A549 (cell line): ENCODE data around the gene PRR5L.

Source experiments
- CBX8 ChIP-seq: fragments of 200-600 bp; sonication (generic); IDR thresholded peaks from 2 replicates; pipeline ENCODE4 v1.6.1; 2016
- CEBPB ChIP-seq, 2 experiments: fragments of >200 bp in 1 of 2; sonication (Bioruptor Twin) in 1 of 2; formaldehyde crosslinking in 1 of 2; IDR thresholded peaks; 2 replicates each; pipeline ENCODE4 v1.6.1; 2012 to 2016
- HOXA7 ChIP-seq: fragments of 250-450 bp; sonication (Bioruptor Pico); IDR thresholded peaks from 2 replicates; pipeline ENCODE4 v1.5.0; 2020; ENCODE audit warnings: mild to moderate bottlenecking, moderate library complexity
- HOXB5 ChIP-seq: fragments of 250-450 bp; sonication (Bioruptor Pico); IDR thresholded peaks from 2 replicates; pipeline ENCODE4 v1.5.0; 2020; ENCODE audit warnings: mild to moderate bottlenecking, moderate library complexity
- MYC ChIP-seq: IDR thresholded peaks from 2 replicates; pipeline ENCODE4 v1.6.1; 2012; ENCODE audit warnings: mild to moderate bottlenecking, inconsistent platforms, low read length, improper control_type of control experiment, borderline replicate concordance
- NFE2L2 ChIP-seq: fragments of 150-350 bp; conservative IDR thresholded peaks from 2 replicates; pipeline ENCODE4 v1.6.1; 2014; ENCODE audit warnings: low read length
- POLR2A ChIP-seq: IDR thresholded peaks from 2 replicates; pipeline ENCODE4 v1.6.1; 2012; ENCODE audit warnings: mild to moderate bottlenecking, low read length
- RARB ChIP-seq: fragments of 250-450 bp; sonication (Bioruptor Pico); IDR thresholded peaks from 2 replicates; pipeline ENCODE4 v1.8.0; 2021; ENCODE audit warnings: mild to moderate bottlenecking, moderate library complexity
- RCOR1 ChIP-seq: fragments of 150-350 bp; IDR thresholded peaks from 2 replicates; pipeline ENCODE4 v1.6.1; 2014; ENCODE audit warnings: antibody characterized with exemption, low read length, low read depth
- ZC3H11A ChIP-seq: fragments of 450-650 bp; IDR thresholded peaks from 2 replicates; pipeline ENCODE4 v1.6.1; 2014; ENCODE audit warnings: antibody characterized with exemption, mild to moderate bottlenecking
- ZFP36 ChIP-seq: fragments of 450-650 bp; IDR thresholded peaks from 2 replicates; pipeline ENCODE4 v1.6.1; 2014; ENCODE audit warnings: borderline replicate concordance; ENCODE audit not compliant: partially characterized antibody
- TF ChIP-seq, protein P1 (sequence below): fragments of >200 bp; sonication (Bioruptor Twin); formaldehyde crosslinking; IDR thresholded peaks from 3 replicates; pipeline ENCODE4 v1.5.1; 2016
- TF ChIP-seq, protein P2 (sequence below): fragments of 200-600 bp; sonication (generic); IDR thresholded peaks from 2 replicates; pipeline ENCODE4 v1.6.1; 2016; ENCODE audit warnings: antibody characterized with exemption, mild to moderate bottlenecking, moderate library complexity
- TF ChIP-seq, protein P3 (sequence below): IDR thresholded peaks from 2 replicates; pipeline ENCODE4 v1.6.1; 2012; ENCODE audit warnings: low read depth, borderline replicate concordance

DNA sequence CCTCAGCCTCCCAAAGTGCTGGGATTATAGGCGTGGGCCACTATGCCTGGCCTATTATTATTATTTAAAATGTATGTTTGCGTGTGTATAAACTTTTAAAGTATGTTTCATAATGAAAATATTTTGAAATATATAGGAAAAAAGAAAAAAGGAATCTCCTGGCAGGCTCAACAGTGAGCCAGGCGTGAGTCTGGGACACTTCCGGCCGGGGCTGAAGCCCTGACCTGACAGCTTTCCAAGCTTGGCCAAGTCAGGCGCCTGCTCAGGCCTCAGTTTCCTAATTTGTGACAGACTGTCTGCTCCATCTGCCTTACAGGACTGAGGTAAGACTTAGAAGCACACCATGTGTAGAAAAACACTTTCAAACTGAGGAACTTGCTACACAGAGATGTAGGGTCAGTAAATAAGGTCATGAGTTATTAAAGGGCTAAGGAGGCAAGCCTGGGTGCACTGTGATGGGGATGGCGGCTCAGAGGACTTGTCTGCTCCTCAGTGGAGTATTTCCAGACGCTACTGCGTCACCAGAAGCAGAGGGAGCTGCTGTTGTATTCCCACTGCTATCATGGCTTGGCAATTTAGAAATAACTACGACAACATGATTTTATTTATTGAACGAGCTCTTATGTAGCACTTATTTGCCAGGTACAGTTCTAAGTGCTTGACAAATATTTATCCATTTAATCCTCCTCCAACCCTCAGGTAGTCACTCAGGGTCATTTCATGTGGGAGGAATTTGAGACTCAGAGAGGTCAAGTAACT lies 100.1 kb downstream of the PRR5L start:
- TF ChIP-seq CBX8 (no peak), HOXA7 (CRISPR knock-in tag) (no peak), CEBPB (IDR thresholded peaks at IDR 0.05) (no peak), ZC3H11A (no peak), POLR2A (no peak), RARB (no peak), ZFP36 (no peak), RCOR1 (no peak), HOXB5 (no peak), MYC (no peak), NFE2L2 (no peak)
- TF ChIP-seq, protein P1, sequence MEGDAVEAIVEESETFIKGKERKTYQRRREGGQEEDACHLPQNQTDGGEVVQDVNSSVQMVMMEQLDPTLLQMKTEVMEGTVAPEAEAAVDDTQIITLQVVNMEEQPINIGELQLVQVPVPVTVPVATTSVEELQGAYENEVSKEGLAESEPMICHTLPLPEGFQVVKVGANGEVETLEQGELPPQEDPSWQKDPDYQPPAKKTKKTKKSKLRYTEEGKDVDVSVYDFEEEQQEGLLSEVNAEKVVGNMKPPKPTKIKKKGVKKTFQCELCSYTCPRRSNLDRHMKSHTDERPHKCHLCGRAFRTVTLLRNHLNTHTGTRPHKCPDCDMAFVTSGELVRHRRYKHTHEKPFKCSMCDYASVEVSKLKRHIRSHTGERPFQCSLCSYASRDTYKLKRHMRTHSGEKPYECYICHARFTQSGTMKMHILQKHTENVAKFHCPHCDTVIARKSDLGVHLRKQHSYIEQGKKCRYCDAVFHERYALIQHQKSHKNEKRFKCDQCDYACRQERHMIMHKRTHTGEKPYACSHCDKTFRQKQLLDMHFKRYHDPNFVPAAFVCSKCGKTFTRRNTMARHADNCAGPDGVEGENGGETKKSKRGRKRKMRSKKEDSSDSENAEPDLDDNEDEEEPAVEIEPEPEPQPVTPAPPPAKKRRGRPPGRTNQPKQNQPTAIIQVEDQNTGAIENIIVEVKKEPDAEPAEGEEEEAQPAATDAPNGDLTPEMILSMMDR = no peak
- TF ChIP-seq, protein P2, sequence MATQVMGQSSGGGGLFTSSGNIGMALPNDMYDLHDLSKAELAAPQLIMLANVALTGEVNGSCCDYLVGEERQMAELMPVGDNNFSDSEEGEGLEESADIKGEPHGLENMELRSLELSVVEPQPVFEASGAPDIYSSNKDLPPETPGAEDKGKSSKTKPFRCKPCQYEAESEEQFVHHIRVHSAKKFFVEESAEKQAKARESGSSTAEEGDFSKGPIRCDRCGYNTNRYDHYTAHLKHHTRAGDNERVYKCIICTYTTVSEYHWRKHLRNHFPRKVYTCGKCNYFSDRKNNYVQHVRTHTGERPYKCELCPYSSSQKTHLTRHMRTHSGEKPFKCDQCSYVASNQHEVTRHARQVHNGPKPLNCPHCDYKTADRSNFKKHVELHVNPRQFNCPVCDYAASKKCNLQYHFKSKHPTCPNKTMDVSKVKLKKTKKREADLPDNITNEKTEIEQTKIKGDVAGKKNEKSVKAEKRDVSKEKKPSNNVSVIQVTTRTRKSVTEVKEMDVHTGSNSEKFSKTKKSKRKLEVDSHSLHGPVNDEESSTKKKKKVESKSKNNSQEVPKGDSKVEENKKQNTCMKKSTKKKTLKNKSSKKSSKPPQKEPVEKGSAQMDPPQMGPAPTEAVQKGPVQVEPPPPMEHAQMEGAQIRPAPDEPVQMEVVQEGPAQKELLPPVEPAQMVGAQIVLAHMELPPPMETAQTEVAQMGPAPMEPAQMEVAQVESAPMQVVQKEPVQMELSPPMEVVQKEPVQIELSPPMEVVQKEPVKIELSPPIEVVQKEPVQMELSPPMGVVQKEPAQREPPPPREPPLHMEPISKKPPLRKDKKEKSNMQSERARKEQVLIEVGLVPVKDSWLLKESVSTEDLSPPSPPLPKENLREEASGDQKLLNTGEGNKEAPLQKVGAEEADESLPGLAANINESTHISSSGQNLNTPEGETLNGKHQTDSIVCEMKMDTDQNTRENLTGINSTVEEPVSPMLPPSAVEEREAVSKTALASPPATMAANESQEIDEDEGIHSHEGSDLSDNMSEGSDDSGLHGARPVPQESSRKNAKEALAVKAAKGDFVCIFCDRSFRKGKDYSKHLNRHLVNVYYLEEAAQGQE = no peak
- TF ChIP-seq, protein P3, sequence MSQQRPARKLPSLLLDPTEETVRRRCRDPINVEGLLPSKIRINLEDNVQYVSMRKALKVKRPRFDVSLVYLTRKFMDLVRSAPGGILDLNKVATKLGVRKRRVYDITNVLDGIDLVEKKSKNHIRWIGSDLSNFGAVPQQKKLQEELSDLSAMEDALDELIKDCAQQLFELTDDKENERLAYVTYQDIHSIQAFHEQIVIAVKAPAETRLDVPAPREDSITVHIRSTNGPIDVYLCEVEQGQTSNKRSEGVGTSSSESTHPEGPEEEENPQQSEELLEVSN = no peak
